SK-N-SH (cell line): ENCODE results near the gene MUC12. TPM values are rescaled to one million over a fixed set of nuclear protein-coding genes. Genes with fewer than 3 reads are reported as not detected.

Experiments used
- CTCF ChIA-PET: fragments of 300-600, 350-600 bp; formaldehyde crosslinking; extraction: SDS; loops from one replicate; lab custom pipeline; 2021; lab: Yijun Ruan, JAX
- POLR2A ChIA-PET: fragments of 350-600 bp; sonication (Branson Sonifier 250); formaldehyde crosslinking; extraction: SDS; loops from one replicate; lab custom pipeline; 2020; ENCODE audit warnings: antibody characterized with exemption, inconsistent platforms; lab: Yijun Ruan, JAX
- DNase-seq: peaks from one replicate; pipeline ENCODE4 v3.0.0; 2012
- H2AFZ ChIP-seq: fragments of 200-600 bp; sonication (generic); 2 replicates; pipeline ENCODE4 v1.8.1; 2016; ENCODE audit warnings: antibody characterized with exemption, mild to moderate bottlenecking, low read depth
- H3F3A ChIP-seq: fragments of 200-600 bp; sonication (generic); replicated peaks from 2 replicates; pipeline ENCODE3; 2016; ENCODE audit warnings: antibody characterized with exemption, mild to moderate bottlenecking; ENCODE audit not compliant: insufficient read depth
- H3K27ac ChIP-seq, 2 experiments: fragments of 200-500 bp in 1 of 2; fragments of 200-600 bp in 1 of 2; sonication (Bioruptor generic) in 1 of 2; sonication (generic), shearing (Covaris generic) in 1 of 2; 2 replicates each; pipeline versions ENCODE4 v1.5.1 to v1.6.1; 2014 to 2016; ENCODE audit warnings: low read depth in 2 of 2, inconsistent platforms in 1 of 2, low read length in 1 of 2, mild to moderate bottlenecking in 1 of 2, mixed read lengths in 1 of 2
- H3K27me3 ChIP-seq: fragments of 200-600 bp; sonication (generic), shearing (Covaris generic); 2 replicates; pipeline ENCODE4 v1.6.1; 2016; ENCODE audit warnings: mixed run types; ENCODE audit not compliant: insufficient read depth
- H3K36me3 ChIP-seq, 2 experiments: fragments of 200-500 bp in 1 of 2; fragments of 200-600 bp in 1 of 2; sonication (Bioruptor generic) in 1 of 2; sonication (generic) in 1 of 2; replicated peaks in 1 of 2; 2 replicates each; pipeline versions ENCODE3 to v1.5.1; 2014 to 2016; ENCODE audit warnings: low read length in 1 of 2, mild to moderate bottlenecking in 1 of 2; ENCODE audit not compliant: insufficient read depth in 2 of 2, control insufficient read depth in 1 of 2
- H3K4me1 ChIP-seq, 2 experiments: fragments of 200-500 bp in 1 of 2; fragments of 200-600 bp in 1 of 2; sonication (Bioruptor generic) in 1 of 2; sonication (generic), shearing (Covaris generic) in 1 of 2; 2 replicates each; pipeline versions ENCODE4 v1.5.1 to v1.6.1; 2014 to 2016; ENCODE audit warnings: low read depth in 1 of 2, low read length in 1 of 2, mixed run types in 1 of 2; ENCODE audit not compliant: insufficient read depth in 2 of 2, control insufficient read depth in 1 of 2
- H3K4me2 ChIP-seq: fragments of 200-600 bp; sonication (generic), shearing (Covaris generic); 2 replicates; pipeline ENCODE4 v1.6.1; 2017; ENCODE audit warnings: mixed run types
- H3K4me3 ChIP-seq, 2 experiments: fragments of 200-500 bp in 1 of 2; fragments of 200-600 bp in 1 of 2; sonication (Bioruptor generic) in 1 of 2; sonication (generic), shearing (Covaris generic) in 1 of 2; 2 replicates each; pipeline versions ENCODE4 v1.5.1 to v1.8.1; 2014 to 2016; ENCODE audit warnings: low read depth in 2 of 2, inconsistent platforms in 1 of 2, low read length in 1 of 2, mild to moderate bottlenecking in 1 of 2, mixed read lengths in 1 of 2, moderate library complexity in 1 of 2
- H3K79me2 ChIP-seq: fragments of 200-600 bp; sonication (generic); 2 replicates; pipeline ENCODE4 v1.8.1; 2017; ENCODE audit warnings: mild to moderate bottlenecking; ENCODE audit not compliant: insufficient read depth
- H3K9ac ChIP-seq: fragments of 200-600 bp; sonication (generic); 2 replicates; pipeline ENCODE4 v1.6.1; 2017; ENCODE audit warnings: mixed run types
- H3K9me2 ChIP-seq: fragments of 200-600 bp; sonication (generic); 2 replicates; pipeline ENCODE4 v1.6.1; 2017; ENCODE audit warnings: mixed run types
- H3K9me3 ChIP-seq: fragments of 200-600 bp; sonication (generic); 2 replicates; pipeline ENCODE4 v1.6.1; 2017; ENCODE audit warnings: mixed run types, mild to moderate bottlenecking, moderate library complexity
- H4K20me1 ChIP-seq: fragments of 200-600 bp; sonication (generic); 2 replicates; pipeline ENCODE4 v1.6.1; 2017; ENCODE audit warnings: mild to moderate bottlenecking, mixed run types; ENCODE audit not compliant: insufficient read depth
- FOSL2 ChIP-seq: IDR thresholded peaks from 2 replicates; pipeline ENCODE4 v1.4.0; 2012; ENCODE audit warnings: low read depth, mild to moderate bottlenecking, moderate library complexity, borderline replicate concordance
- FOXM1 ChIP-seq: IDR thresholded peaks from 2 replicates; pipeline ENCODE4 v1.4.0; 2012; ENCODE audit warnings: low read depth, mild to moderate bottlenecking
- NRF1 ChIP-seq: IDR thresholded peaks from 2 replicates; pipeline ENCODE4 v1.6.1; 2012; ENCODE audit warnings: low read depth, mild to moderate bottlenecking, low read length
- POLR2AphosphoS5 ChIP-seq: IDR thresholded peaks from 2 replicates; pipeline ENCODE4 v1.6.1; 2012; ENCODE audit warnings: low read depth, low read length
- RAD21 ChIP-seq: IDR thresholded peaks from 2 replicates; pipeline ENCODE4 v1.6.1; 2012; ENCODE audit warnings: mild to moderate bottlenecking, low read length
- RCOR1 ChIP-seq: fragments of 150-350 bp; IDR thresholded peaks from 2 replicates; pipeline ENCODE4 v1.6.1; 2017; ENCODE audit warnings: antibody characterized with exemption, low read length
- RXRA ChIP-seq: IDR thresholded peaks from 2 replicates; pipeline ENCODE4 v1.4.0; 2012; ENCODE audit warnings: low read depth, mild to moderate bottlenecking, borderline replicate concordance
- SIN3A ChIP-seq: IDR thresholded peaks from 2 replicates; pipeline ENCODE4 v1.6.1; 2012; ENCODE audit warnings: low read depth, mild to moderate bottlenecking, low read length, moderate library complexity, borderline replicate concordance
- TEAD4 ChIP-seq: IDR thresholded peaks from 2 replicates; pipeline ENCODE4 v1.4.0; 2012; ENCODE audit warnings: mild to moderate bottlenecking, borderline replicate concordance; ENCODE audit not compliant: insufficient read depth
- WGBS: methylation state at CpG from one replicate; pipeline ENCODE4 v1.1.6; 2017; ENCODE audit warnings: low lambda C conversion rate; 5-methylcytosine and 5-hydroxymethylcytosine counted together
- polyA plus RNA-seq, 3 experiments: library from polyadenylated mRNA; depleted of rRNA; stranded (reverse); fragments of >200 nt; gene quantifications; 2 replicates each; pipeline ENCODE4 v1.2.3, GENCODE V29; 2012
- TF ChIP-seq, protein P1 (sequence below): IDR thresholded peaks from 2 replicates; pipeline ENCODE4 v1.4.0; 2012; ENCODE audit warnings: low read depth, borderline replicate concordance
- TF ChIP-seq, protein P2 (sequence below): IDR thresholded peaks from 2 replicates; pipeline ENCODE4 v1.6.1; 2012; ENCODE audit warnings: mild to moderate bottlenecking, low read depth, low read length, moderate library complexity
- TF ChIP-seq, protein P3 (sequence below): fragments of 150-350 bp; IDR thresholded peaks from 2 replicates; pipeline ENCODE4 v1.6.1; 2017; ENCODE audit warnings: antibody characterized with exemption, low read length, low read depth, borderline replicate concordance
- TF ChIP-seq, protein P4 (sequence below): IDR thresholded peaks from 2 replicates; pipeline ENCODE4 v1.4.0; 2012; ENCODE audit warnings: low read depth, borderline replicate concordance

MUC12 gene
- polyA plus RNA-seq, 1 of the 3 experiments (the other 2 are of a cell fraction): not detected

GRCh38 chr7:100946766-100947365 is 22.5 kb upstream of the MUC12 start:
- H3K27me3 ChIP-seq: peaks cover 70% of the 10 kb centered on the region
- no peak overlapping the region for H3K27ac ChIP-seq
- H3K79me2 ChIP-seq: no peaks in the 10 kb centered on the region
- ChIA-PET CTCF (interaction anchor here (1.3 kb wide), 1 partner anchor 19 kb away, joined by 4 read pairs; no protein-coding TSS in a partner anchor), POLR2A (no interaction called here)
- no peaks in the 10 kb centered on the region for H3K9me2 ChIP-seq
- no peak overlapping the region for H3K9ac ChIP-seq
- no peaks in the 10 kb centered on the region for H3F3A ChIP-seq
- TF ChIP-seq, protein P1, sequence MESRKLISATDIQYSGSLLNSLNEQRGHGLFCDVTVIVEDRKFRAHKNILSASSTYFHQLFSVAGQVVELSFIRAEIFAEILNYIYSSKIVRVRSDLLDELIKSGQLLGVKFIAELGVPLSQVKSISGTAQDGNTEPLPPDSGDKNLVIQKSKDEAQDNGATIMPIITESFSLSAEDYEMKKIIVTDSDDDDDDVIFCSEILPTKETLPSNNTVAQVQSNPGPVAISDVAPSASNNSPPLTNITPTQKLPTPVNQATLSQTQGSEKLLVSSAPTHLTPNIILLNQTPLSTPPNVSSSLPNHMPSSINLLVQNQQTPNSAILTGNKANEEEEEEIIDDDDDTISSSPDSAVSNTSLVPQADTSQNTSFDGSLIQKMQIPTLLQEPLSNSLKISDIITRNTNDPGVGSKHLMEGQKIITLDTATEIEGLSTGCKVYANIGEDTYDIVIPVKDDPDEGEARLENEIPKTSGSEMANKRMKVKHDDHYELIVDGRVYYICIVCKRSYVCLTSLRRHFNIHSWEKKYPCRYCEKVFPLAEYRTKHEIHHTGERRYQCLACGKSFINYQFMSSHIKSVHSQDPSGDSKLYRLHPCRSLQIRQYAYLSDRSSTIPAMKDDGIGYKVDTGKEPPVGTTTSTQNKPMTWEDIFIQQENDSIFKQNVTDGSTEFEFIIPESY: no peak
- TF ChIP-seq TEAD4: no peak
- no peak for TF ChIP-seq FOSL2
- TF ChIP-seq SIN3A: no peak
- TF ChIP-seq, protein P2, sequence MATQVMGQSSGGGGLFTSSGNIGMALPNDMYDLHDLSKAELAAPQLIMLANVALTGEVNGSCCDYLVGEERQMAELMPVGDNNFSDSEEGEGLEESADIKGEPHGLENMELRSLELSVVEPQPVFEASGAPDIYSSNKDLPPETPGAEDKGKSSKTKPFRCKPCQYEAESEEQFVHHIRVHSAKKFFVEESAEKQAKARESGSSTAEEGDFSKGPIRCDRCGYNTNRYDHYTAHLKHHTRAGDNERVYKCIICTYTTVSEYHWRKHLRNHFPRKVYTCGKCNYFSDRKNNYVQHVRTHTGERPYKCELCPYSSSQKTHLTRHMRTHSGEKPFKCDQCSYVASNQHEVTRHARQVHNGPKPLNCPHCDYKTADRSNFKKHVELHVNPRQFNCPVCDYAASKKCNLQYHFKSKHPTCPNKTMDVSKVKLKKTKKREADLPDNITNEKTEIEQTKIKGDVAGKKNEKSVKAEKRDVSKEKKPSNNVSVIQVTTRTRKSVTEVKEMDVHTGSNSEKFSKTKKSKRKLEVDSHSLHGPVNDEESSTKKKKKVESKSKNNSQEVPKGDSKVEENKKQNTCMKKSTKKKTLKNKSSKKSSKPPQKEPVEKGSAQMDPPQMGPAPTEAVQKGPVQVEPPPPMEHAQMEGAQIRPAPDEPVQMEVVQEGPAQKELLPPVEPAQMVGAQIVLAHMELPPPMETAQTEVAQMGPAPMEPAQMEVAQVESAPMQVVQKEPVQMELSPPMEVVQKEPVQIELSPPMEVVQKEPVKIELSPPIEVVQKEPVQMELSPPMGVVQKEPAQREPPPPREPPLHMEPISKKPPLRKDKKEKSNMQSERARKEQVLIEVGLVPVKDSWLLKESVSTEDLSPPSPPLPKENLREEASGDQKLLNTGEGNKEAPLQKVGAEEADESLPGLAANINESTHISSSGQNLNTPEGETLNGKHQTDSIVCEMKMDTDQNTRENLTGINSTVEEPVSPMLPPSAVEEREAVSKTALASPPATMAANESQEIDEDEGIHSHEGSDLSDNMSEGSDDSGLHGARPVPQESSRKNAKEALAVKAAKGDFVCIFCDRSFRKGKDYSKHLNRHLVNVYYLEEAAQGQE: no peak
- TF ChIP-seq NRF1: no peak
- no peak for TF ChIP-seq RAD21
- no peak for TF ChIP-seq FOXM1
- no peaks in the 10 kb centered on the region for H3K36me3 ChIP-seq
- 35% methylated on average over 11 of the region's 11 CpGs for WGBS
- no peak overlapping the region for H2AFZ ChIP-seq
- H4K20me1 ChIP-seq: no peaks in the 10 kb centered on the region
- H3K9me3 ChIP-seq: no peaks in the 10 kb centered on the region
- no peaks in the 10 kb centered on the region for H3K4me1 ChIP-seq
- no peak overlapping the region for H3K4me2 ChIP-seq
- DNase-seq: no peak
- no peak overlapping the region for H3K4me3 ChIP-seq

- WGBS: 46% methylated on average over 5 of the region's 5 CpGs
- DNase-seq: no peak
Observed at GRCh38 chr7:100947792-100948191, 21.6 kb upstream of the MUC12 start.

More at GRCh38 chr7:100947792-100948191, 21.6 kb upstream of the MUC12 start:
- Histone ChIP-seq H3K27ac (no peak overlapping the region), H3F3A (no peaks in the 10 kb centered on the region), H3K79me2 (no peaks in the 10 kb centered on the region), H3K9ac (no peak overlapping the region), H3K9me3 (no peaks in the 10 kb centered on the region), H3K4me3 (no peak overlapping the region), H3K36me3 (no peaks in the 10 kb centered on the region), H2AFZ (no peak overlapping the region), H3K4me1 (no peaks in the 10 kb centered on the region), H3K27me3 (peaks cover 76% of the 10 kb centered on the region), H3K9me2 (no peaks in the 10 kb centered on the region), H3K4me2 (no peak overlapping the region), H4K20me1 (no peaks in the 10 kb centered on the region)
- POLR2A ChIA-PET: no interaction called here
- TF ChIP-seq RCOR1 (no peak), RXRA (no peak), POLR2AphosphoS5 (no peak)
- TF ChIP-seq, protein P3, sequence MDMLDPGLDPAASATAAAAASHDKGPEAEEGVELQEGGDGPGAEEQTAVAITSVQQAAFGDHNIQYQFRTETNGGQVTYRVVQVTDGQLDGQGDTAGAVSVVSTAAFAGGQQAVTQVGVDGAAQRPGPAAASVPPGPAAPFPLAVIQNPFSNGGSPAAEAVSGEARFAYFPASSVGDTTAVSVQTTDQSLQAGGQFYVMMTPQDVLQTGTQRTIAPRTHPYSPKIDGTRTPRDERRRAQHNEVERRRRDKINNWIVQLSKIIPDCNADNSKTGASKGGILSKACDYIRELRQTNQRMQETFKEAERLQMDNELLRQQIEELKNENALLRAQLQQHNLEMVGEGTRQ: no peak
- TF ChIP-seq, protein P4, sequence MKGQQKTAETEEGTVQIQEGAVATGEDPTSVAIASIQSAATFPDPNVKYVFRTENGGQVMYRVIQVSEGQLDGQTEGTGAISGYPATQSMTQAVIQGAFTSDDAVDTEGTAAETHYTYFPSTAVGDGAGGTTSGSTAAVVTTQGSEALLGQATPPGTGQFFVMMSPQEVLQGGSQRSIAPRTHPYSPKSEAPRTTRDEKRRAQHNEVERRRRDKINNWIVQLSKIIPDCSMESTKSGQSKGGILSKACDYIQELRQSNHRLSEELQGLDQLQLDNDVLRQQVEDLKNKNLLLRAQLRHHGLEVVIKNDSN: no peak
- CTCF ChIA-PET: no interaction called here
